Measurements from ENCODE around the gene UQCR11.

- no peak for TF ChIP-seq POLR2A (IDR thresholded peaks at IDR 0.05)
- TF ChIP-seq CTCF (IDR thresholded peaks at IDR 0.05): no peak
Observed at GRCh38 chr19:1648920-1649541, 43.8 kb upstream of the UQCR11 start.
